Aorta (tissue), 5 donors: ENCODE measurements around the gene ZNF664. TPM values are rescaled to one million over a fixed set of nuclear protein-coding genes. Genes with fewer than 3 reads are reported as not detected.

Experiments used
- ATAC-seq: fragments of 200-7000 bp; cut with Tn5 transposase; one replicate; pipeline ENCODE4 v1.9.1; 2022; ENCODE audit warnings: moderate library complexity; ENCODE audit not compliant: low FRiP score
- DNase-seq, 2 donors: peaks; one replicate each; pipeline ENCODE4 v3.0.0-alpha.2; 2020
- H3K27ac ChIP-seq, 2 donors: one replicate each; pipeline ENCODE4 v1.5.1; 2013; ENCODE audit warnings: low read length in 2 of 2, mild to moderate bottlenecking in 2 of 2, moderate library complexity in 2 of 2, control low read depth in 1 of 2, inconsistent platforms in 1 of 2, low read depth in 1 of 2
- H3K27me3 ChIP-seq, 2 donors: one replicate each; pipeline ENCODE4 v1.6.1; 2013; ENCODE audit warnings: control low read depth in 1 of 2, low read length in 1 of 2, mild to moderate bottlenecking in 1 of 2, moderate library complexity in 1 of 2; ENCODE audit not compliant: insufficient read depth in 2 of 2, control insufficient read depth in 1 of 2
- H3K36me3 ChIP-seq, 2 donors: one replicate each; pipeline ENCODE4 v1.6.1; 2013; ENCODE audit warnings: control low read depth in 1 of 2, low read length in 1 of 2, mild to moderate bottlenecking in 1 of 2; ENCODE audit not compliant: insufficient read depth in 2 of 2, control insufficient read depth in 1 of 2
- H3K4me1 ChIP-seq, 2 donors: one replicate each; pipeline ENCODE4 v1.6.1; 2013; ENCODE audit warnings: low read length in 2 of 2, control low read depth in 1 of 2, mild to moderate bottlenecking in 1 of 2, moderate library complexity in 1 of 2; ENCODE audit not compliant: insufficient read depth in 2 of 2, control insufficient read depth in 1 of 2
- H3K4me3 ChIP-seq, 2 donors: one replicate each; pipeline ENCODE4 v1.5.1; 2013; ENCODE audit warnings: low read length in 2 of 2, control low read depth in 1 of 2, mild to moderate bottlenecking in 1 of 2
- H3K9me3 ChIP-seq: one replicate; pipeline ENCODE4 v1.6.1; 2013; ENCODE audit warnings: mild to moderate bottlenecking, low read length; ENCODE audit not compliant: control insufficient read depth
- WGBS, 2 donors: extraction: QIAGEN DNeasy Blood & Tissue Kit; methylation state at CpG; one replicate each; pipeline ENCODE4 v1.1.7; 2013; 5-methylcytosine and 5-hydroxymethylcytosine counted together
- intact Hi-C, 2 donors: fragments of 100-400 bp; cut with DNase I; formaldehyde crosslinking; loops; one replicate each; pipeline versions ENCODE4 v1.14.2 to v1.15.0; 2022
- polyA plus RNA-seq, 2 donors: library from polyadenylated mRNA; stranded (reverse); fragments of 200-250 nt; gene quantifications; one replicate each; pipeline ENCODE4 v1.2.3, GENCODE V29; 2013
- total RNA-seq, 2 donors: library from RNA; stranded (reverse); fragmentation: NEBNext Ultra II Directional; extraction: Animal tissue kit (Norgen Biotek cat#: 25700); gene quantifications; one replicate each; pipeline ENCODE4 v1.2.1, GENCODE V29; 2021
- donor health status: healthy with polysubstance abuse.
- donor health status: Bipolar disorder and iron deficiency.
- donor health status: DM: no; HTN: no; CAD: no.
- donor health status: DM: no; HTN: no; CAD: no.
- donor health status: DM: yes; HTN: yes; CAD: no.

ZNF664 gene
- total and polyA plus RNA-seq, 4 donors = 36.1 to 68.2 (median 58.5) TPM

DNA sequence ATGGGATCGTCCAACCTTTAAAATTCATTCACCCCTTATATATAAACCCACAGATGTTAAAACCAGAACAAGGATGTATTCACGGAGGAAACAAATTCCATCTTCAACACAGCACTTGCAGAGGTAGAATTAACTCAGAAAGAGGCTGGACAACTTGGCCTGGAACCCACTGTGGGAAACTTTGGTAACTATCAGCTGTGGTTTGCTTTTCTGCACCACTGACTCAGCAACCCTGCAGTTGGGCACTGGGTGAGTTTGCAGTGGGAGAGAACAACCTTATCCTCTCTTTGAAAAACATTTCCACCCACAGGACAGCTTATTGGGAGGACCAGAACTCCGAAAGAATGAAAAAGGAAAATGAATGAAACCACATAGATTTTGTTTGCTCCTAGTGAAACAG is 66.3 kb downstream of the ZNF664 start:
- Histone ChIP-seq H3K4me3 (no peak overlapping the region), H3K27me3 (no peaks in the 10 kb centered on the region), H3K4me1 (no peaks in the 10 kb centered on the region), H3K27ac (no peak overlapping the region), H3K36me3 (no peaks in the 10 kb centered on the region), H3K9me3 (no peaks in the 10 kb centered on the region)
- DNase-seq (no peak), ATAC-seq (no peak)
- intact Hi-C loops = loop anchor here (5.0 to 10.0 kb wide), 3 partner anchors 283 to 866 kb away; no protein-coding TSS in a partner anchor
- WGBS, 2 donors = 12 to 17% methylated on average over 3 of the region's 3 CpGs

DNA sequence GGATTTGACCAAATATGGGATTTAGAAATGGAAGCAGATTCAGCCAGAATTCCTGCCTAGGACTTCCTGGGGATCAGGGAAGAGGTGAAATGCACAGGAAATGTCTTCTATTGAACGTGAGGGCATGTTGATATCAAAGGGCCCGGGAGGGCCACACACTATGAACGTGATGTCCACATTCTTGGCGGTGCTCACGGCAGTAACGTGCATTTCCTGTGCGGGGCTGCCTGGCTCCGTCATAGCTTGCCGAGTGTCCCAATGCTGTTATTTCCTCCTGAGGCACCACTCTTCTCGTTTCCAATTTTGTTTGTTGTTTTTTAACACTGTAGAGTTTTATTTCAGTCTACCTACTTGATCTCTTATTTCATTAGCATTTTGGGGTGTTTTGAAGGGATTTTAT is 67.3 kb downstream of the ZNF664 start:
- no peak for ATAC-seq
- H3K27me3 ChIP-seq = no peaks in the 10 kb centered on the region
- no peaks in the 10 kb centered on the region for H3K4me1 ChIP-seq
- DNase-seq = peak in 1 of 2 donors; percentile 42
- no peaks in the 10 kb centered on the region for H3K36me3 ChIP-seq
- intact Hi-C loops = no loop called here
- 79 to 86% methylated on average over 10 of the region's 10 CpGs for WGBS, 2 donors
- H3K4me3 ChIP-seq = no peak overlapping the region
- H3K27ac ChIP-seq = no peak overlapping the region
- H3K9me3 ChIP-seq = no peaks in the 10 kb centered on the region

- no peak overlapping the region for H3K4me3 ChIP-seq
- no peaks in the 10 kb centered on the region for H3K27me3 ChIP-seq
- H3K9me3 ChIP-seq = no peaks in the 10 kb centered on the region
- no peaks in the 10 kb centered on the region for H3K36me3 ChIP-seq
- DNase-seq (no peak), ATAC-seq (no peak)
- no peak overlapping the region for H3K27ac ChIP-seq
- H3K4me1 ChIP-seq = no peaks in the 10 kb centered on the region
- intact Hi-C loops = no loop called here
- 86 to 91% methylated on average over 2 of the region's 2 CpGs for WGBS, 2 donors
Measured at GRCh38 chr12:124040737-124041136, 67.7 kb downstream of the ZNF664 start.

- no peak overlapping the region for H3K27ac ChIP-seq
- no peak for ATAC-seq
- H3K9me3 ChIP-seq = no peaks in the 10 kb centered on the region
- intact Hi-C loops = no loop called here
- no peaks in the 10 kb centered on the region for H3K27me3 ChIP-seq
- H3K36me3 ChIP-seq = no peaks in the 10 kb centered on the region
- no peaks in the 10 kb centered on the region for H3K4me1 ChIP-seq
- DNase-seq = peak in 1 of 2 donors; percentile 53
- no peak overlapping the region for H3K4me3 ChIP-seq
- WGBS, 2 donors = 96 to 99% methylated on average over 10 of the region's 10 CpGs
Measured at GRCh38 chr12:124041907-124042306, 68.9 kb downstream of the ZNF664 start.

DNA sequence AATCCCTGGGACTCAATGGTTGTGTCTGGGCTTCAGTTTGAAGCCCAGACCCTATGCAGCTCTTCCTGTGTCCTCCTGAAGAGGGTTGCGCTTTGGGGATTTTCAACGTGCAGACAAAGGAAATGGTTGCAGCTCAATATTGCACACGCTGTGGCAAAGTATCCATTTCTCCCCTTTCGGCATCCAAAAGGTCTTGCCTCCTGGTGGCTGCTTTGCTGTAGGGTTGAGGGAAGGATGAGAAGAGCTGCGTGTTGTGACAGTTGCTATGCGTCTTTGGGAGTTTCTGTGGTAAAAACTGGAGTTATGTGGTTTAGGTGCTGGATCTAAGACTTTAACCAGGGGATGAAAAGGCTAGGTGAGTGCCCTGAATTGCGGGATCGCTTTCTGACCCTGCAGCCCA is 71.0 kb downstream of the ZNF664 start:
- WGBS, 2 donors = 93 to 94% methylated on average over 8 of the region's 8 CpGs
- Histone ChIP-seq H3K4me1 (no peaks in the 10 kb centered on the region), H3K36me3 (no peaks in the 10 kb centered on the region), H3K9me3 (peaks cover 7% of the 10 kb centered on the region), H3K4me3 (no peak overlapping the region), H3K27ac (no peak overlapping the region), H3K27me3 (no peaks in the 10 kb centered on the region)
- DNase-seq = peak in 1 of 2 donors; percentile 13
- intact Hi-C loops = no loop called here
- ATAC-seq = no peak

- ATAC-seq = no peak
Measured at GRCh38 chr12:124044809-124045321, 71.8 kb downstream of the ZNF664 start.

DNA sequence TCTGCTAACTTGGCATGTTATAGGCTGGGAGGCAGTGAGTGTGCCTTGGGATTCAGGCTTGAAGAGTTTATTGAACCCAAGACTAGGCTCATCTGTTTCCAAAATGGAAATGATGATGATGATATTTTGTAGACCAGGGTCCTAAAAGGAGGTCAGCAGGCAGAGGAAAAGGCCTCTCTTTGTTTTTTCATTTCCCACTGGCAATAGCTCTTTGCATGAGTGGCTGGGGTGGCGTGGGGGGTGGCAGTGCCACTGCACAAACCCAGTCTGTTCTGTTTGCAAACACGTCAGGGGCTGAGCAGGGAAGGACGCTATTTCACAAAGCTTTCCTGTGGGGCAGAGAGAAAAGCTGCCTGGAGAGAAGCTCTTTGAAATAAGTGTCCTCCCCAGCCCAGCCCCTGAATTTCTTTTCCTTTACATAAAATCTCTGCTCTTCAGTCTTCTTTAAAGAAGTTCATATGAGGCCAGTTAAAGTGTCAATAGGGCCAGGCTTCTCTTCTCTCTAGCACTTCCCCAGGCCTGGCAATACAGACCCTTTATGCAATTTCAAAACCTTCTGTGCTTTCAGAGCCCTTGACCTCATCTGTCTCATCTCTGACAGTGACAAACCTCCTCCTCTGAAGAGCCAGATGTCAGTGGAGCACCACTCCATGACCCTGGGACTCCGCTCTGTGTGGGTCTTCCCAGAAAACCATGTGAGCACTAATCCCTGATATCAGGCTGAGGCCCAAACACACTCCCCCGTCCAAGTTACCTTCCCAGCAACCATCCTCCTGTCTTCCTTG is 72.8 kb downstream of the ZNF664 start:
- Histone ChIP-seq H3K9me3 (peaks cover 7% of the 10 kb centered on the region), H3K27ac (no peak overlapping the region), H3K4me1 (no peaks in the 10 kb centered on the region), H3K36me3 (no peaks in the 10 kb centered on the region), H3K27me3 (no peaks in the 10 kb centered on the region), H3K4me3 (no peak overlapping the region)
- intact Hi-C loops = no loop called here
- DNase-seq (peak in 1 of 2 donors; percentile 23), ATAC-seq (no peak)
- 97 to 98% methylated on average over 5 of the region's 5 CpGs for WGBS, 2 donors

More at GRCh38 chr12:124044809-124045321, 71.8 kb downstream of the ZNF664 start:
- H3K27ac ChIP-seq = no peak overlapping the region
- H3K4me3 ChIP-seq = no peak overlapping the region
- H3K4me1 ChIP-seq = no peaks in the 10 kb centered on the region
- DNase-seq = peak in 1 of 2 donors; percentile 46
- 79 to 80% methylated on average over 15 of the region's 15 CpGs for WGBS, 2 donors
- peaks cover 7% of the 10 kb centered on the region for H3K9me3 ChIP-seq
- intact Hi-C loops = no loop called here
- H3K36me3 ChIP-seq = no peaks in the 10 kb centered on the region
- H3K27me3 ChIP-seq = no peaks in the 10 kb centered on the region

DNA sequence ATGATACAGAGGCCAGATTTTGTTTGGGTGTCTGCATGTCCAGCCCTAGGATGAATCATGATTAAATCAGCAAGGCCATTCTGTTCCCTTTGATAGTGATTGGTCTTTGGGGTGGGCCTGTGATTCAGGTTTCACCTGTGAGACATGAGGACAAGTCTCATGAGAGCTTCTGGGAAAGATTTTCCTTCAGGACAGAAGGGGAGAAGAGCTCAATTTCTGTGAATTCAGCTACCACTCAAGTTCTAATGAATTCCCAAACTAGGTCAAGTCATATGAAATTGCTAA is 73.4 kb downstream of the ZNF664 start:
- intact Hi-C loops = no loop called here
- Histone ChIP-seq H3K27me3 (no peaks in the 10 kb centered on the region), H3K9me3 (peaks cover 7% of the 10 kb centered on the region), H3K36me3 (no peaks in the 10 kb centered on the region), H3K27ac (no peak overlapping the region), H3K4me3 (no peak overlapping the region), H3K4me1 (no peaks in the 10 kb centered on the region)
- no peak for ATAC-seq
- DNase-seq = no peak

GRCh38 chr12:124047045-124047566 is 74.1 kb downstream of the ZNF664 start:
- intact Hi-C loops = no loop called here
- no peak for DNase-seq
- WGBS, 2 donors = 98 to 99% methylated on average over 3 of the region's 3 CpGs

More at GRCh38 chr12:124047045-124047566, 74.1 kb downstream of the ZNF664 start:
- no peaks in the 10 kb centered on the region for H3K4me1 ChIP-seq
- ATAC-seq = no peak
- peaks cover 7% of the 10 kb centered on the region for H3K9me3 ChIP-seq
- H3K27me3 ChIP-seq = no peaks in the 10 kb centered on the region
- no peaks in the 10 kb centered on the region for H3K36me3 ChIP-seq
- no peak overlapping the region for H3K27ac ChIP-seq
- no peak overlapping the region for H3K4me3 ChIP-seq
